OCI-LY3 (cell line): ENCODE results near the gene RCN2.

Source experiments
- H2AFZ ChIP-seq: fragments of 200-600, 300-600 bp; shearing (Covaris generic); 2 replicates; pipeline ENCODE4 v1.6.0; 2014; ENCODE audit warnings: antibody characterized with exemption, low read depth, low read length
- H3K27ac ChIP-seq: fragments of 200-600, 300-600 bp; sonication (generic); 2 replicates; pipeline ENCODE4 v1.5.1; 2014; ENCODE audit warnings: mild to moderate bottlenecking, low read length, moderate library complexity, mixed read lengths
- H3K27me3 ChIP-seq: fragments of 200-600, 300-600 bp; sonication (generic); 2 replicates; pipeline ENCODE4 v1.6.1; 2014; ENCODE audit warnings: low read depth, low read length, mixed read lengths
- H3K36me3 ChIP-seq: fragments of 200-600, 300-600 bp; sonication (generic); replicated peaks from 2 replicates; pipeline ENCODE3; 2014; ENCODE audit warnings: low read depth, low read length, mixed read lengths
- H3K4me1 ChIP-seq: fragments of 300-600, 200-600 bp; sonication (generic); 2 replicates; pipeline ENCODE4 v1.6.1; 2014; ENCODE audit warnings: low read length, mixed read lengths
- H3K4me2 ChIP-seq: fragments of 200-600, 300-600 bp; sonication (generic); 2 replicates; pipeline ENCODE4 v1.6.1; 2014; ENCODE audit warnings: low read length, mixed read lengths
- H3K4me3 ChIP-seq: fragments of 300-600, 200-600 bp; sonication (generic); 2 replicates; pipeline ENCODE4 v1.5.1; 2014; ENCODE audit warnings: antibody characterized with exemption, mild to moderate bottlenecking, low read length, moderate library complexity
- H3K79me2 ChIP-seq: fragments of 300-600, 200-600 bp; shearing (Covaris generic); 2 replicates; pipeline ENCODE4 v1.6.1; 2014; ENCODE audit warnings: mild to moderate bottlenecking, low read length, mixed read lengths
- H3K9ac ChIP-seq: fragments of 300-600, 200-600 bp; shearing (Covaris generic); 2 replicates; pipeline ENCODE4 v1.6.0; 2014; ENCODE audit warnings: mild to moderate bottlenecking, low read length, moderate library complexity
- H3K9me3 ChIP-seq: fragments of 200-600, 300-600 bp; shearing (Covaris generic); 2 replicates; pipeline ENCODE4 v1.6.1; 2014; ENCODE audit warnings: low read length, mixed read lengths; ENCODE audit not compliant: insufficient read depth
- H4K20me1 ChIP-seq: fragments of 200-600, 300-600 bp; sonication (generic); 2 replicates; pipeline ENCODE4 v1.6.1; 2016; ENCODE audit warnings: low read length, mixed read lengths; ENCODE audit not compliant: insufficient read depth
- CTCF ChIP-seq: fragments of 200-600, 300-600 bp; sonication (generic); IDR thresholded peaks from 2 replicates; pipeline ENCODE4 v1.5.1; 2014; ENCODE audit warnings: antibody characterized with exemption, low read length, low read depth
- EZH2phosphoT487 ChIP-seq: fragments of 200-600 bp; shearing (Covaris generic); IDR thresholded peaks from 2 replicates; pipeline ENCODE4 v1.6.1; 2018; ENCODE audit warnings: antibody characterized with exemption, mixed run types, low read depth

Gene RCN2

GRCh38 chr15:76983590-76984375 lies 52.2 kb downstream of the RCN2 start:
- Histone ChIP-seq H3K36me3 (no peaks in the 10 kb centered on the region), H3K9me3 (no peaks in the 10 kb centered on the region), H3K4me3 (no peak overlapping the region), H3K9ac (no peak overlapping the region), H3K27me3 (no peaks in the 10 kb centered on the region), H3K4me1 (peaks cover 36% of the 10 kb centered on the region), H3K27ac (no peak overlapping the region; the same call in 1 of the 2 replicates), H3K79me2 (no peaks in the 10 kb centered on the region), H4K20me1 (no peaks in the 10 kb centered on the region), H3K4me2 (peak overlapping the region; percentile 44), H2AFZ (peak overlapping the region; percentile 1; the same call in 1 of the 2 replicates)
- no peak for TF ChIP-seq CTCF
- TF ChIP-seq EZH2phosphoT487 = no peak

GRCh38 chr15:76986743-76987142 lies 55.2 kb downstream of the RCN2 start:
- no peak overlapping the region for H3K4me2 ChIP-seq
- H3K9ac ChIP-seq = no peak overlapping the region
- peaks cover 58% of the 10 kb centered on the region for H3K4me1 ChIP-seq
- no peak for TF ChIP-seq EZH2phosphoT487
- TF ChIP-seq CTCF = no peak
- no peak overlapping the region for H3K27ac ChIP-seq
- no peaks in the 10 kb centered on the region for H3K79me2 ChIP-seq
- H3K9me3 ChIP-seq = no peaks in the 10 kb centered on the region
- no peaks in the 10 kb centered on the region for H4K20me1 ChIP-seq
- H3K4me3 ChIP-seq = no peak overlapping the region
- no peaks in the 10 kb centered on the region for H3K27me3 ChIP-seq
- H2AFZ ChIP-seq = no peak overlapping the region
- H3K36me3 ChIP-seq = no peaks in the 10 kb centered on the region

- TF ChIP-seq EZH2phosphoT487 (no peak), CTCF (no peak)
- Histone ChIP-seq H3K36me3 (no peaks in the 10 kb centered on the region), H3K4me2 (no peak overlapping the region), H3K4me1 (peaks cover 59% of the 10 kb centered on the region), H3K4me3 (no peak overlapping the region), H4K20me1 (no peaks in the 10 kb centered on the region), H3K9me3 (no peaks in the 10 kb centered on the region), H3K27ac (peak overlapping the region; percentile 87; the same call in 1 of the 2 replicates), H3K27me3 (no peaks in the 10 kb centered on the region), H3K9ac (no peak overlapping the region), H2AFZ (no peak overlapping the region), H3K79me2 (no peaks in the 10 kb centered on the region)
These were observed 55.7 kb downstream of the RCN2 start for GRCh38 chr15:76987276-76987675.

GRCh38 chr15:76987896-76988860 lies 56.6 kb downstream of the RCN2 start:
- Histone ChIP-seq H3K27me3 (no peaks in the 10 kb centered on the region), H3K27ac (peak overlapping the region; percentile 87), H3K79me2 (no peaks in the 10 kb centered on the region), H2AFZ (peak overlapping the region; percentile 70), H3K36me3 (no peaks in the 10 kb centered on the region), H3K4me1 (peaks cover 68% of the 10 kb centered on the region), H4K20me1 (no peaks in the 10 kb centered on the region), H3K4me3 (peak overlapping the region; percentile 61), H3K9ac (peak overlapping the region; percentile 67), H3K9me3 (no peaks in the 10 kb centered on the region), H3K4me2 (peak overlapping the region; percentile 95)
- TF ChIP-seq CTCF = no peak
